Measurements from ENCODE around the gene MOBP.
A peak's percentile ranks its signal among the peaks of the same experiment; 100 is the strongest.

Gene MOBP

GRCh38 chr3:39548282-39548681, 80.8 kb downstream of the MOBP start:
- DNase-seq = no peak

DNA sequence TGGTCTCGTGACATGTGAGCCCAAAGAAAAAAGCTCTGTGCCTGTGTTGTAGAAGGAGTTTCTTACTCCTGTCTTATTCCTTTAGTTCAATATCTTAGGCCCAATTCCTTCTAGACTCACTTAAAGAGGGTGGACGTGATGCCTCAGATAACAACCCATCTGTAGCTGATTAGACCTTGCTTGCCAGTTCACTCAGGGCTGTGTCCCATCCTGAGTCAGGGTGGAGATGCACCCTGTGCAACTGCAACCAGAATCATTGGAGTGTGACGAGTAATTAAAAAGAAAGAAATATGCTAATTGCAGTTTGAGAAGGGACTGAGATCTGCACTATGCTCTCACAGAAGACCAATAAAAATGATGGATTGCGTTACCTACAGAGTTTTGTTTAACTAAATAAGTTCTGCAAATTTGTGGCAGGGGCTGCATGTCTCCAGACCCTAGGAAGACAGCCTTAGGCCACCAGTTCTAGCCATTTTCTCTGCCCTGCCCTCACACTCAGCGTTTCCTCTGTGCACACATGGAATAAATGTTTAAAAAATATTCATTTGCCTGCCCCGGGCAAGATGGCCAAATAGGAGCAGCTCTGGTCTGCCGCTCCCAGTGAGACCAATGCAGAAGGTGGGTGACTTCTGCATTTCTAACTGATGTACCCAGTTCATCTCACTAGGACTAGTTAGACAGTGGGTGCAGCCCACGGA, 83.0 kb downstream of the MOBP start:
- peak; percentile 88 to 91 for DNase-seq
